ENCODE results near the gene LELP1. TPM values are rescaled to one million over a fixed set of nuclear protein-coding genes. Genes with fewer than 3 reads are reported as not detected.

The LELP1 gene
- total and polyA plus RNA-seq, 2 donors (not counting 3 experiments of a cell fraction or from before 2014, with no cell fraction given), result not detected

- Histone ChIP-seq H2AFZ (ENCODE audit: low read depth, low read length) (no peak overlapping the region), H3K4me2 (ENCODE audit: insufficient read depth, low read length) (no peak overlapping the region), H3K4me3 (replicated peaks in 1 of 3; ENCODE audit: insufficient read depth in 1 of 3, low read depth in 1 of 3, low read length in 3 of 3) (no peak overlapping the region), H3K27me3 (ENCODE audit: control insufficient read depth in 2 of 2, insufficient read depth in 2 of 2, low read length in 2 of 2) (no peaks in the 10 kb centered on the region), H3K9ac (replicated peaks; ENCODE audit: extremely low read depth, insufficient read depth, low read length) (no peak overlapping the region), H4K20me1 (replicated peaks; ENCODE audit: control insufficient read depth, extremely low read depth, insufficient read depth, low read length) (peaks cover 2% of the 10 kb centered on the region), H3K36me3 (ENCODE audit: control insufficient read depth in 2 of 2, extremely low read depth in 1 of 2, insufficient read depth in 2 of 2, low read length in 2 of 2) (no peaks in the 10 kb centered on the region), H3K9me1 (replicated peaks; ENCODE audit: control insufficient read depth, extremely low read depth, insufficient read depth, low read length) (no peaks in the 10 kb centered on the region), H3K27ac (ENCODE audit: insufficient read depth, low read depth, low read length) (no peak overlapping the region), H3K79me2 (ENCODE audit: control insufficient read depth, insufficient read depth, low read length) (no peaks in the 10 kb centered on the region), H3K4me1 (ENCODE audit: control insufficient read depth, extremely low read depth, insufficient read depth, low read length) (no peaks in the 10 kb centered on the region), H3K9me3 (replicated peaks; ENCODE audit: control insufficient read depth, insufficient read depth, low read length) (no peaks in the 10 kb centered on the region)
- DNase-seq (ENCODE audit: low read depth, low spot score), result no peak
- no peak for FAIRE-seq
- dilution Hi-C loops (cut with MboI; ENCODE audit: extremely low pct_ligation_motif_present, low sequenced_read_pairs) (no loop called here), intact Hi-C loops (cut with micrococcal nuclease) (no loop called here)
- TF ChIP-seq POLR2A (IDR thresholded peaks at IDR 0.05; ENCODE audit: low read depth, low read length) (no peak), JUN (IDR thresholded peaks at IDR 0.05; ENCODE audit: borderline replicate concordance, insufficient read depth, insufficient read length, low read depth) (no peak), GATA2 (IDR thresholded peaks at IDR 0.05; ENCODE audit: insufficient read depth, insufficient read length, low read depth, low read length) (no peak), EZH2 (IDR thresholded peaks at IDR 0.05; ENCODE audit: borderline replicate concordance, low read depth, low read length, severe bottlenecking) (no peak), MYC (IDR thresholded peaks at IDR 0.05; ENCODE audit: low read depth, low read length) (no peak), POLR2AphosphoS5 (IDR thresholded peaks at IDR 0.05; ENCODE audit: insufficient read depth, low read depth, low read length) (no peak), MAX (IDR thresholded peaks at IDR 0.05; ENCODE audit: insufficient read depth, insufficient read length) (no peak), FOS (IDR thresholded peaks at IDR 0.05; ENCODE audit: borderline replicate concordance, insufficient read depth, low read length) (no peak)
- TF ChIP-seq, protein P1, sequence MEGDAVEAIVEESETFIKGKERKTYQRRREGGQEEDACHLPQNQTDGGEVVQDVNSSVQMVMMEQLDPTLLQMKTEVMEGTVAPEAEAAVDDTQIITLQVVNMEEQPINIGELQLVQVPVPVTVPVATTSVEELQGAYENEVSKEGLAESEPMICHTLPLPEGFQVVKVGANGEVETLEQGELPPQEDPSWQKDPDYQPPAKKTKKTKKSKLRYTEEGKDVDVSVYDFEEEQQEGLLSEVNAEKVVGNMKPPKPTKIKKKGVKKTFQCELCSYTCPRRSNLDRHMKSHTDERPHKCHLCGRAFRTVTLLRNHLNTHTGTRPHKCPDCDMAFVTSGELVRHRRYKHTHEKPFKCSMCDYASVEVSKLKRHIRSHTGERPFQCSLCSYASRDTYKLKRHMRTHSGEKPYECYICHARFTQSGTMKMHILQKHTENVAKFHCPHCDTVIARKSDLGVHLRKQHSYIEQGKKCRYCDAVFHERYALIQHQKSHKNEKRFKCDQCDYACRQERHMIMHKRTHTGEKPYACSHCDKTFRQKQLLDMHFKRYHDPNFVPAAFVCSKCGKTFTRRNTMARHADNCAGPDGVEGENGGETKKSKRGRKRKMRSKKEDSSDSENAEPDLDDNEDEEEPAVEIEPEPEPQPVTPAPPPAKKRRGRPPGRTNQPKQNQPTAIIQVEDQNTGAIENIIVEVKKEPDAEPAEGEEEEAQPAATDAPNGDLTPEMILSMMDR (IDR thresholded peaks at IDR 0.05; ENCODE audit: extremely low read depth in 1 of 2, insufficient read depth in 1 of 2, low read depth in 1 of 2, low read length in 2 of 2), result no peak
- BruUV-seq (replicated peaks), result no TSS peak
- ChIA-PET CTCF (no interaction called here), POLR2A (no interaction called here)
Measured at GRCh38 chr1:153213519-153213918, 10.3 kb downstream of the LELP1 start.

Measured in endothelial cell of umbilical vein (primary cell).